Liver (tissue), 9 donors: ENCODE measurements around the gene SNRNP70. TPM values are rescaled to one million over a fixed set of nuclear protein-coding genes. Genes with fewer than 3 reads are reported as not detected.

Source experiments
- DNase-seq: peaks from one replicate; pipeline ENCODE4 v3.0.0-alpha.2; 2017; ENCODE audit warnings: low spot score
- H3K27ac ChIP-seq, 2 donors: one replicate each; pipeline ENCODE4 v1.7.0; 2013; ENCODE audit warnings: inconsistent platforms in 2 of 2, low read length in 2 of 2, control low read depth in 1 of 2, low read depth in 1 of 2, mild to moderate bottlenecking in 1 of 2
- H3K27me3 ChIP-seq, 4 donors: one replicate each; pipeline versions ENCODE4 v1.6.1 to v1.7.0; 2013; ENCODE audit warnings: low read length in 3 of 4, inconsistent platforms in 1 of 4, mild to moderate bottlenecking in 1 of 4, moderate library complexity in 1 of 4; ENCODE audit not compliant: control insufficient read depth in 4 of 4, insufficient read depth in 4 of 4
- H3K36me3 ChIP-seq, 4 donors: one replicate each; pipeline versions ENCODE4 v1.6.1 to v1.7.0; 2013; ENCODE audit warnings: low read length in 3 of 4, mild to moderate bottlenecking in 3 of 4, low read depth in 1 of 4, moderate library complexity in 1 of 4; ENCODE audit not compliant: control insufficient read depth in 4 of 4, insufficient read depth in 3 of 4
- H3K4me1 ChIP-seq, 4 donors: one replicate each; pipeline versions ENCODE4 v1.6.1 to v1.7.0; 2013; ENCODE audit warnings: low read length in 3 of 4, mild to moderate bottlenecking in 3 of 4, moderate library complexity in 1 of 4; ENCODE audit not compliant: control insufficient read depth in 4 of 4, insufficient read depth in 4 of 4
- H3K4me3 ChIP-seq, 3 donors: one replicate each; pipeline versions ENCODE4 v1.6.1 to v1.7.0; 2013; ENCODE audit warnings: low read length in 3 of 3, control low read depth in 1 of 3, low read depth in 1 of 3, mild to moderate bottlenecking in 1 of 3
- H3K9ac ChIP-seq, 2 donors: one replicate each; pipeline ENCODE4 v1.7.0; 2013; ENCODE audit warnings: low read length in 2 of 2, mild to moderate bottlenecking in 2 of 2, moderate library complexity in 2 of 2, control low read depth in 1 of 2, low read depth in 1 of 2
- H3K9me3 ChIP-seq, 4 donors: one replicate each; pipeline versions ENCODE4 v1.6.1 to v1.7.0; 2013; ENCODE audit warnings: low read length in 3 of 4; ENCODE audit not compliant: control insufficient read depth in 4 of 4
- ATF3 ChIP-seq: IDR thresholded peaks from 2 replicates; pipeline ENCODE4 v1.6.1; 2016; ENCODE audit warnings: antibody characterized with exemption
- EGR1 ChIP-seq, 2 donors: IDR thresholded peaks; 2 replicates each; pipeline ENCODE4 v1.6.1; 2016 to 2018; ENCODE audit warnings: antibody characterized with exemption in 2 of 2, low read depth in 2 of 2
- FOXA1 ChIP-seq: IDR thresholded peaks from 2 replicates; pipeline ENCODE4 v1.6.1; 2016; ENCODE audit warnings: antibody characterized with exemption
- FOXA2 ChIP-seq: IDR thresholded peaks from 2 replicates; pipeline ENCODE4 v1.6.1; 2016; ENCODE audit warnings: antibody characterized with exemption
- GABPA ChIP-seq, 2 donors: IDR thresholded peaks in 1 of 2; conservative IDR thresholded peaks in 1 of 2; 2 replicates each; pipeline ENCODE4 v1.6.1; 2016; ENCODE audit warnings: antibody characterized with exemption in 2 of 2, mild to moderate bottlenecking in 1 of 2, moderate library complexity in 1 of 2
- HNF4A ChIP-seq, 2 donors: conservative IDR thresholded peaks; 2 replicates each; pipeline ENCODE4 v1.6.1; 2016; ENCODE audit warnings: antibody characterized with exemption in 2 of 2, mild to moderate bottlenecking in 2 of 2
- HNF4G ChIP-seq: IDR thresholded peaks from 2 replicates; pipeline ENCODE4 v1.6.1; 2016; ENCODE audit warnings: antibody characterized with exemption
- JUND ChIP-seq, 2 donors: IDR thresholded peaks; 2 replicates each; pipeline ENCODE4 v1.6.1; 2016; ENCODE audit warnings: antibody characterized with exemption in 2 of 2
- RAD21 ChIP-seq, 2 donors: IDR thresholded peaks; 2 replicates each; pipeline ENCODE4 v1.6.1; 2016; ENCODE audit warnings: antibody characterized with exemption in 2 of 2, mild to moderate bottlenecking in 2 of 2
- RXRA ChIP-seq, 2 donors: IDR thresholded peaks; 2 replicates each; pipeline ENCODE4 v1.6.1; 2017 to 2018; ENCODE audit warnings: antibody characterized with exemption in 2 of 2, mild to moderate bottlenecking in 1 of 2
- SP1 ChIP-seq: IDR thresholded peaks from 2 replicates; pipeline ENCODE4 v1.6.1; 2018; ENCODE audit warnings: antibody characterized with exemption, mild to moderate bottlenecking
- TAF1 ChIP-seq: conservative IDR thresholded peaks from 2 replicates; pipeline ENCODE4 v1.6.1; 2016; ENCODE audit warnings: antibody characterized with exemption, mild to moderate bottlenecking
- YY1 ChIP-seq: IDR thresholded peaks from 2 replicates; pipeline ENCODE4 v1.6.1; 2016; ENCODE audit warnings: antibody characterized with exemption, mild to moderate bottlenecking
- ZBTB33 ChIP-seq: IDR thresholded peaks from 2 replicates; pipeline ENCODE4 v1.6.1; 2016; ENCODE audit warnings: antibody characterized with exemption
- WGBS: extraction: QIAGEN DNeasy Blood & Tissue Kit; methylation state at CpG from one replicate; pipeline ENCODE4 v1.1.7; 2013; 5-methylcytosine and 5-hydroxymethylcytosine counted together
- polyA plus RNA-seq, 2 donors: library from polyadenylated mRNA; stranded (reverse) in 1 of 2; unstranded in 1 of 2; fragments of 200-250 nt in 1 of 2; fragments of >200 nt in 1 of 2; fragmentation: Nextera tagmentation in 1 of 2; extraction: Ambion mirVana in 1 of 2; gene quantifications; one replicate each; pipeline versions ENCODE4 v1.2.1 to v1.2.3, GENCODE V29; 2013 to 2015
- total RNA-seq, 2 donors: library from RNA; depleted of rRNA; stranded (reverse); fragments of >200 nt; gene quantifications; one replicate each; pipeline ENCODE4 v1.2.3, GENCODE V29; 2014
- TF ChIP-seq, protein P1 (sequence below): fragments of 150-350 bp; IDR thresholded peaks from 2 replicates; pipeline ENCODE4 v1.5.1; 2017; ENCODE audit warnings: improper control_type of control experiment, low read depth, low read length; ENCODE audit not compliant: missing input control
- TF ChIP-seq, protein P2 (sequence below): IDR thresholded peaks from 2 replicates; pipeline ENCODE4 v1.6.1; 2016; ENCODE audit warnings: antibody characterized with exemption, mild to moderate bottlenecking
- donor health status: healthy.
- donor health status: healthy.
- donor health status: healthy.
- donor health status: healthy.
- donor health status: healthy.

Gene SNRNP70
- total and polyA plus RNA-seq, 4 donors, result 34.2 to 166 (median 94.8) TPM

DNA sequence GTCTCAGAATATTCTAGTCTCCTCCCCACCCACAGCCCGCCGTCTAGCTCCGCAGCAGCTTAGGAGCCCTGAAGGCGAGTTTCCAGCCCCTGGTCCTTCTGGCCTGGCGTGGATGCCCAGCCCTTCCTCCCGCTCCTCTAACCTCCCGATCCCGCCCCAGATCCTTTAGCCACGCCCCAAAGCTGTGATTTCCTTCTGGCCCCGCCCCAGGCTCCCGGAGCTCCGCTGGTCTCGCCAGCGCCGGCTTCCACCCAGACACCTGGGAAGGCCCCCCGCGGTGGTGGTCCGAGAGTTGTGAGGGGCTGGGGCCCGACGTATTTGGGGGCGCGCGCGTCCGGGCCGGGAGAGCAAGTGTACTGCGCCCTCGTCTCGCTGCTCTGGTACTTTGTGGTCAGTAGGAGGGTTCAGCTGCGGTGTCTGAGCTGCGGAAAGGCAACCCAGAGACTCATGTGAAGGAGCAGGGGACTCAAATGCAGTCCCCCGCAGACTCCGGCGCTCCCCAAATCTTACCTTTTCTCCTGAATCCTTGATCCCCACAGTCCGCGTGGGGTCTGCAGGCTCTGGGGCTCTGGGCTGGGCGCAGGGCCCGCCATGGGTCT, 27.5 kb upstream of the SNRNP70 start, which contains the start of gene CGB7:
CGB7 (minus strand) TSS at position 114 of the 599 bp plus-strand sequence. CDS start 2,374 bp downstream, outside the sequence.
- Histone ChIP-seq H3K9ac (no peak within 1 kb of the TSS), H3K4me3 (peak within 1 kb of the TSS in 2 of 3 donors; percentile 3 to 61), H3K4me1 (peaks cover 0 to 22% (median 12%) of the 10 kb centered on the region in 4 donors), H3K9me3 (no peaks in the 10 kb centered on the region), H3K27me3 (no peaks in the 10 kb centered on the region), H3K36me3 (no peaks in the 10 kb centered on the region), H3K27ac (no peak within 1 kb of the TSS)
- no peak for TF ChIP-seq ATF3
- WGBS, result 5% methylated on average over 38 of the region's 38 CpGs
- DNase-seq, result peak; percentile 45

DNA sequence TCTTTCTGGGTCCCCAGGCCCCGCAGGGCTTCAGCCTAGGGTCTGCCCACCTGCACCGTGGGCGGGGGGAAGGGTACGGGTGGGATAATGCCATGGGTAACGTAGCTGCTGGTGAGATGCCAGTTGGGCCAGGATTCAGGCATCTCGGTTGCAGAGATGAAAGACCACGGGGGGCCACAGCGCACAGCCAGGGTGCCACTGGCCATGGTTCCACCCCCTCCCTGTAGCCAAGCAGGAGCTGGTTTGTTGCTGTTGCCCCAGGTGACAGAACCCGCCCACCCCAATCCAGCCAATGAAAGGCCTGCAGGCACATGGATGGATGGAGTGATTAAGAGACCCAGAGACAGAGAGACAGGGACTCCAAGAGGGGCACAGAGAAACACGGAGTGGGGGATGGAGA, 26.7 kb upstream of the SNRNP70 start:
- Histone ChIP-seq H3K27ac (no peak overlapping the region), H3K4me3 (no peak overlapping the region), H3K9me3 (no peaks in the 10 kb centered on the region), H3K4me1 (peaks cover 0 to 22% (median 12%) of the 10 kb centered on the region in 4 donors), H3K27me3 (no peaks in the 10 kb centered on the region), H3K36me3 (no peaks in the 10 kb centered on the region), H3K9ac (no peak overlapping the region)
- no peak for DNase-seq
- TF ChIP-seq TAF1 (no peak), JUND (IDR thresholded peaks at IDR 0.05) (no peak), RXRA (IDR thresholded peaks at IDR 0.05) (no peak), SP1 (no peak), EGR1 (IDR thresholded peaks at IDR 0.05; ENCODE audit: low read depth in 2 of 2) (no peak), HNF4A (conservative IDR thresholded peaks at IDR 0.05) (no peak), FOXA1 (no peak), HNF4G (no peak), YY1 (no peak), ATF3 (no peak), ZBTB33 (no peak), GABPA (IDR thresholded peaks at IDR 0.05 in 1 of 2, conservative IDR thresholded peaks at IDR 0.05 in 1 of 2) (no peak), FOXA2 (no peak), RAD21 (IDR thresholded peaks at IDR 0.05) (no peak)
- TF ChIP-seq, protein P1, sequence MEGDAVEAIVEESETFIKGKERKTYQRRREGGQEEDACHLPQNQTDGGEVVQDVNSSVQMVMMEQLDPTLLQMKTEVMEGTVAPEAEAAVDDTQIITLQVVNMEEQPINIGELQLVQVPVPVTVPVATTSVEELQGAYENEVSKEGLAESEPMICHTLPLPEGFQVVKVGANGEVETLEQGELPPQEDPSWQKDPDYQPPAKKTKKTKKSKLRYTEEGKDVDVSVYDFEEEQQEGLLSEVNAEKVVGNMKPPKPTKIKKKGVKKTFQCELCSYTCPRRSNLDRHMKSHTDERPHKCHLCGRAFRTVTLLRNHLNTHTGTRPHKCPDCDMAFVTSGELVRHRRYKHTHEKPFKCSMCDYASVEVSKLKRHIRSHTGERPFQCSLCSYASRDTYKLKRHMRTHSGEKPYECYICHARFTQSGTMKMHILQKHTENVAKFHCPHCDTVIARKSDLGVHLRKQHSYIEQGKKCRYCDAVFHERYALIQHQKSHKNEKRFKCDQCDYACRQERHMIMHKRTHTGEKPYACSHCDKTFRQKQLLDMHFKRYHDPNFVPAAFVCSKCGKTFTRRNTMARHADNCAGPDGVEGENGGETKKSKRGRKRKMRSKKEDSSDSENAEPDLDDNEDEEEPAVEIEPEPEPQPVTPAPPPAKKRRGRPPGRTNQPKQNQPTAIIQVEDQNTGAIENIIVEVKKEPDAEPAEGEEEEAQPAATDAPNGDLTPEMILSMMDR, result no peak
- TF ChIP-seq, protein P2, sequence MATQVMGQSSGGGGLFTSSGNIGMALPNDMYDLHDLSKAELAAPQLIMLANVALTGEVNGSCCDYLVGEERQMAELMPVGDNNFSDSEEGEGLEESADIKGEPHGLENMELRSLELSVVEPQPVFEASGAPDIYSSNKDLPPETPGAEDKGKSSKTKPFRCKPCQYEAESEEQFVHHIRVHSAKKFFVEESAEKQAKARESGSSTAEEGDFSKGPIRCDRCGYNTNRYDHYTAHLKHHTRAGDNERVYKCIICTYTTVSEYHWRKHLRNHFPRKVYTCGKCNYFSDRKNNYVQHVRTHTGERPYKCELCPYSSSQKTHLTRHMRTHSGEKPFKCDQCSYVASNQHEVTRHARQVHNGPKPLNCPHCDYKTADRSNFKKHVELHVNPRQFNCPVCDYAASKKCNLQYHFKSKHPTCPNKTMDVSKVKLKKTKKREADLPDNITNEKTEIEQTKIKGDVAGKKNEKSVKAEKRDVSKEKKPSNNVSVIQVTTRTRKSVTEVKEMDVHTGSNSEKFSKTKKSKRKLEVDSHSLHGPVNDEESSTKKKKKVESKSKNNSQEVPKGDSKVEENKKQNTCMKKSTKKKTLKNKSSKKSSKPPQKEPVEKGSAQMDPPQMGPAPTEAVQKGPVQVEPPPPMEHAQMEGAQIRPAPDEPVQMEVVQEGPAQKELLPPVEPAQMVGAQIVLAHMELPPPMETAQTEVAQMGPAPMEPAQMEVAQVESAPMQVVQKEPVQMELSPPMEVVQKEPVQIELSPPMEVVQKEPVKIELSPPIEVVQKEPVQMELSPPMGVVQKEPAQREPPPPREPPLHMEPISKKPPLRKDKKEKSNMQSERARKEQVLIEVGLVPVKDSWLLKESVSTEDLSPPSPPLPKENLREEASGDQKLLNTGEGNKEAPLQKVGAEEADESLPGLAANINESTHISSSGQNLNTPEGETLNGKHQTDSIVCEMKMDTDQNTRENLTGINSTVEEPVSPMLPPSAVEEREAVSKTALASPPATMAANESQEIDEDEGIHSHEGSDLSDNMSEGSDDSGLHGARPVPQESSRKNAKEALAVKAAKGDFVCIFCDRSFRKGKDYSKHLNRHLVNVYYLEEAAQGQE, result no peak
- 47% methylated on average over 10 of the region's 10 CpGs for WGBS
